ENCODE data around the gene IQSEC2. TPM values are rescaled to one million over a fixed set of nuclear protein-coding genes. Genes with fewer than 3 reads are reported as not detected.

The IQSEC2 gene
- total RNA-seq, 1 donor from 2014 or later, result 0.20 TPM

DNA sequence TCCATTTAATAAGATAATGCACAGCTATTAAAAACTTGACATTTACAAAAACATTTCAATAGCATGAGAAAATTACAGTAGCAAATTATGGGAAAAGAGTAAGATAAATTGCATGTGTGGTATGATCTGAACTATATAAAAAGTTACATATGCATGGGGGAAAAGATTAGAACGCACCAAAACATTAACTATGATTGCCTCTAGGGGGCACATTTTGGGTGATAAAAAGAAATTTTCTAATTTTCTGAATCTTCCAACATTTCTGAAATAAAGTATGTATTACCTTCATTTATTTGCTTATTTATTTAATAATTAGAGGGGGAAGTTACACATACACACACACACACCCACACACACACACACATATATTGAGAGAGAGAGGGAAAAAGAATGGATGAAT is 36.8 kb downstream of the IQSEC2 start:
- no peak for DNase-seq (ENCODE audit: low read depth in 2 of 2)

DNA sequence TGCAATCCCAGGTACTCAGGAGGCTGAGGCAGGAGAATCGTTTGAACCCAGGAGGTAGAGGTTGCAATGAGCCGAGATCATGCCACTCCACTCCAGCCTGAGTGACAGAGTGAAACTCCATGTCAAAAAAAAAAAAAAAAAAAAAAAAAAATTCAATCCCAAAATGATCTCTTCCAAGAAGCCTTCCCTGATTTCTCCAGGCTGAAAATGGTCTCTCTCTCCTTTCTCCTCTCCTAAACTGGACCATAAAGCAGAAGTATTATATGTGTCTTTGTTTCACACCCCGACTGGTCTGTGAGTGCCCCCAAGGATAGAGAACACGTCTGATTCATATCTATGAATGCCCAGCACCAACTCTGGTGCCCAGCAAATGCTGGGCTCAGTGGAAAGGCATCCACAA is 39.1 kb downstream of the IQSEC2 start:
- DNase-seq (ENCODE audit: low read depth in 2 of 2), result no peak

- DNase-seq (ENCODE audit: low read depth in 2 of 2), result no peak
Observed at GRCh38 chrX:53241558-53241957, 39.8 kb downstream of the IQSEC2 start.

- DNase-seq (ENCODE audit: low read depth in 2 of 2), result no peak
Observed at GRCh38 chrX:53239474-53239873, 41.9 kb downstream of the IQSEC2 start.

DNA sequence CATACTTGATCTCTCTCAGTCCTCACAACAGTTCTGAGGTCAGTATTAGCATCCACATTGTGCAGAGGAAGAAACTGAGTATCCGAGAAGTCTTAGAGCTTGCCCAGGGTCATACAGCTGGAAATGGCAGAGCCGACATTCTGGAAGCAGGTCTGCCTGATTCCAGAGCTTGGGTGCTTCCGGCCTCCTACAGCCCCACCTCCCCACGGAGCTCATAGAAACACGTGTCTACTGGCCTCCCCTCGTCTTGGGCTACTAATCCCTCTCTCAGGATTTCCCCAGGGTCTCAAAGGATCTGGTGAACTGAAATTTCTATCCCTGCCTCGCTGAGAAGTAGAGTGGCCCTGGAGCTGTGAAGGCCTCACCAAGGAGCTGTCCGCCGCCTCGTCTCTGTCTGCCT is 44.3 kb downstream of the IQSEC2 start:
- DNase-seq (ENCODE audit: low read depth in 2 of 2), result no peak

DNA sequence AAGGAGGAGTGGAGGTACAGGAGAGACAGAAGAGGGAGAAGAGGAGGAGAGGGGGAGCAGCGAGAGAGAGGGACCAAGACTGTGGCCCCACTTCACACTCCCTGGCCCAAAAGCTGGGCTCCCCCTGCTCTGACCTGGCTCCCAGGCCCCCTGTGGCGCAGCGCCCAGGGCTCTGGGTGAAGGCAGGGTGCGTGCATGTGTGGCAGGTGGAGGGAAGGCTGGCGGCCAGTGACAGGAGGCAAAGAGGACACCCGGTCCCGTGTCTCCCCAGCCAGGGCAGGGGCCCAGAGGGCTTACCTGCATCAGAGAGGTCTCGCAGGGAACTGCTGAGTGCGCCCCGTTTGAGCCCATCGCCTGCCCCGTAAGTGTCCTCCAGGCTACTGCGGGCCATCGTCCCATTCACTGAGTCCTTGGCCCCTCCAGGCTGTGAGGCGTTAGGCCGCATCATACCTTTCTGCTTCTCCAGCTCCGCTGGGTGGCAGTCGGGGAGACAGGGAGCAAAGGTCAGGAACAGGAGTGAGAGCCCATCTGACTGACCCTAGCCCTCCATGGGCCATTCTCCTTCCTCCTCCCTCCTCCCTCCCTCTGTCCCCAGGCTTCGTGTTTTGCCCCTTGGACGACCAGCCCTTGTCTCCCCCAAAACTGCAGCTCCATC is 45.2 kb downstream of the IQSEC2 start:
- DNase-seq (ENCODE audit: low read depth in 2 of 2), result no peak

DNA sequence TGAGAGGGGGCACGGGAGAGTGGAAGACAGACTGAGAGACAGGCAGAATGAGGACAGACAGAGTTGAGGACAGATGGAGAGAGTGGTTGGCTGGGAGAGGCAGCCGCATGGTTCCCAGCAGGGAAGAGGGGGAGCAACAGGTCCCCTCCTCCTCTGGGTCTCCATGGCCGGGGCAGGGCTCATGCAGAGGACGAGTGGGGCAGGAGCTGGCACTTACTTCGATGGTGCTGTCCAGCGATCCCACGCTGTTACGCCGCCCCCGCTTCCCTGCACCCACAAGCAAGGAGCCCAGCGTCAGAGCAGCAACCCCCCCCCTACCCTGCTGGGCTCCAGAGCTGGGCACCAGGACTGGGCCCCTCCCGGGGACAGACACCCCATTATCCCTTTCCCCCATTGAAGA is 45.8 kb downstream of the IQSEC2 start:
- no peak for DNase-seq (ENCODE audit: low read depth in 2 of 2)

DNA sequence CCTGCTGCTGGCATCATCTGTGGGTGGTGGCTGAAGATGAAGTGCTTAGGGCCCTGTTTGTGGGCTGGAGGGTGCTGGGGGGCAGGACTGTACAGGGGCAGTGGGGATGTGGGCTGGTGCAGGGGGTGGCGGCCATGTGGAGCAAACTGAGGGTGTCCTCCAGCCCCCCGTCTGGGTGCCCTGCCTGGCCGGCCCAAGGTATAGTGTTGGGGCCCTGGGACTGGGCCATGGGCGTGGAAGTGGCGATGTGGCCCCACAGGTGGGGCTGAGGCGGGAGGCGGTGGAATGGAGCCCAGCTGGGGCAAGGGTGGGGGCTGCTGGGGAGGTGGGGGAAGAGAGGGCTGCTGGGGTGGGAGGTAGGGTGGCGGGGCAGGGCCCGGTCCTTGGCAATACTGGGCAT is 46.9 kb downstream of the IQSEC2 start:
- no peak for DNase-seq (ENCODE audit: low read depth in 2 of 2)

GRCh38 chrX:53233536-53233935 is 47.8 kb downstream of the IQSEC2 start:
- DNase-seq (ENCODE audit: low read depth in 2 of 2), result no peak

GRCh38 chrX:53230116-53230515 is 51.3 kb downstream of the IQSEC2 start:
- DNase-seq (ENCODE audit: low read depth in 2 of 2), result no peak

DNA sequence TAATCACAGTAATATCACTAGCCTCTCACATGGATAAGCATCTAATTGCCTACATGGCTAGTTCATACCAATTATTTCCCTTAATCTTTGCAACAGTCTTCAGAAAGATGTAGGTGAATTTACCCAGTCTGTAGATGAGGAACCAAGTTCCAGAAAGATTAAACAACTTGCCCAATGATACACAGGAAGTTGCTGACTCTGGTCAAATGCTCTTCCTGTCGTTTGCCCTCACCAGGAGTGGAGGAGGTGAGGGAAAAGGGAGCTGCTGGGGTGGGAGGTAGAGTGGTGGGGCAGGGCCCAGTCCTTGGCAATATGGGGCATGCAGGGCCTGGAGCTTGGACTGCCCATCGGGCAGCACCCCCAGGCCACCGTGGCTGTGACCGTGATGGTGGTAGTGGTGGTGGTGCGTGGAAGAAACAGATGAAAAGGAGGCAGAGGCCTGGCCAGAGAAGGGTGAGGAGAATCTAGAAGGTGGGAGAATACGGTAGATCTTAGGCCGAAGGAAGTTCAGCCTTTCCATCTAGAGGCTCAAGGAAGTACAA is 54.1 kb downstream of the IQSEC2 start:
- no peak for DNase-seq (ENCODE audit: low read depth in 2 of 2)

DNA sequence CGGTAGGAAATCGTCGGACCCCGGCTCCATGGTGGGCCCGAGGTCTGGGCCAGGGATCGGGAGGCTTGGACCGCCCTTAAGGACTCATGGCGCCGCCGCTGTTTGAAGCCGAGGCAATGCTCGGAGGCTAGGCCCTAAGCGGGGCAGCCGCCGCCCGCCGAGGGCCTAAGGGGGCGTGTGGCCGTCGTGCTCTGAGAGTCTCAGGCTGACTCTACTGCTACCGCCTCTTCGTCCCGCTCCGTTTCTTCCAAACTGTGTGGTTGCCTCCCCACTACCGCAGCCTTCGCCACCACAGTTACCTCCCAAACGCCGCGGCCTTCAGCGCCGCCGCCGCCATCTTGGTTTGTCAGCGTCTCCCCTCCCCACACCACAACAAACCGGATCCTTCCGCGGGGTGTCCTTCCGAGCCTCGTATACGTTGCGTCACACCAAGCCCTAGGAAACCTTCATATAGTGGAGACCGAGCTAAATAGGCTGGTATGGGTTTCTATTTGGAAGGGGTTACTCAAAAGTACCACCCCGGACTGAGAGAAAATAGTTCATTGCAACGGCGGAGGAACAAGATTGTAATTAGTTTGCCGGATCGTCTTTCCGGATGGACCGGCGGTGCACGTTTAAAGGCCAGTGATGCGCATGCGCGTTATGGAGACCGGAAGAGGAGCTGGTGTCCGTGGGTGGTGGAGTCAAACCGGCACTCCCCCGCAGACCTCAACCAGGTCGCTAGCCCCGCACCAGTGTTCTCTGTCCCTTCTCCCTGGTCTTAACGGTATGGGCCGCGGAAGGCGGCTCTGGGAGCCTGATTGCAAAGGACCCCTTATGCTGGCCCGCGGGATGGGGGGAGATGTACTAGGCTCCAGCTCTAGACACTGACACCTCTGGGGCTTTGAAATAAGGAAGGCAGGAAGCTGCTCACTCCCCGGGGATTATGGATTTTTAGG is 56.3 kb downstream of the IQSEC2 start, which contains the start of gene KDM5C:
Gene KDM5C (minus strand): TSS at position 348 of the 938 bp plus-strand sequence. CDS start 318 bp downstream, at position 30.
- DNase-seq (ENCODE audit: low read depth in 2 of 2), result peak; percentile 94 to 98

- peak; percentile 54 to 77 for DNase-seq (ENCODE audit: low read depth in 2 of 2)
Observed at GRCh38 chrX:53223955-53224859, 57.2 kb downstream of the IQSEC2 start.

DNA sequence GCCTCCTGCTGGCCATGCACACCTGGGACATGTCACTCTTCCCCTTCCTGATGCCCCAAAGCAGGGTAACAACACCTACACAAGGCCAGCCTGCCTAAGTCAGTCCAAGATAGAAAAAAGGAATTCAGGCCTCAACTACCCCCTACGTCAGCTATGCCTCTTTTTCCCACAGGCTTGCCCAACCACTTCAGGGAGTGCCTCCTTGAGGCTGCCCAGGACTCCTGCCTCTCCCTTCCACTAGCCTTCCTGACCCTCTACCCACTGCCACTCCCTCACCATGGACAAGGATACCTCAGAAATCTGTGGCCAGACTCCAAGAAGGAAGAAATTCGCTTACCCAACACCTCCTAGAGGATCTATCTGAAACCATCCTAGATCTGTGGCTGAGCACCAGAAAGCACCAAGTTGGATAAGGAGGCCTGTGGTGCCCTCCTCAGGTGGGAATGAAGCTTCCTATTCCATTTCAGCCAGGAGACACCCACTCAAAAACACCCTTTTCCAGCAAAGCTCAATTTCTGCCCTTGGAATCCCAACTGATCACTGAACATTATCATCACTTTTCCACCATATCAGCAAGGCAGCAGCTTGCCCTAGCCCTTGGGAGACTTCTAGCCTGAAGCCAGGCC is 58.2 kb downstream of the IQSEC2 start:
- DNase-seq (ENCODE audit: low read depth in 2 of 2), result no peak

Other genes starting within 250 kb of the IQSEC2 start
- gene GPR173, start 232.8 kb downstream of the IQSEC2 start, total RNA-seq, result 0.44 and 1.4 TPM in 2 replicates
- 5.4 and 7.7 TPM in 2 replicates for gene TSPYL2, start 199.2 kb downstream of the IQSEC2 start, total RNA-seq
- gene KANTR, start 187.4 kb downstream of the IQSEC2 start, total RNA-seq, result 3.7 and 6.0 TPM in 2 replicates
- gene KDM5C, start 56.4 kb downstream of the IQSEC2 start, total RNA-seq, result 49.8 and 78.2 TPM in 2 replicates
- gene SMC1A, start 141.1 kb upstream of the IQSEC2 start, total RNA-seq, result 8.9 and 9.5 TPM in 2 replicates
- under 0.01 TPM in 1 of 2 replicates, not detected in the other for gene RIBC1, start 141.3 kb upstream of the IQSEC2 start, total RNA-seq
- 48.4 and 65.9 TPM in 2 replicates for gene HSD17B10, start 152.8 kb upstream of the IQSEC2 start, total RNA-seq